HepG2 (cell line): ENCODE results near the gene SELPLG. TPM values are rescaled to one million over a fixed set of nuclear protein-coding genes. Genes with fewer than 3 reads are reported as not detected.
A peak's percentile ranks its signal among the peaks of the same experiment; 100 is the strongest.

Source experiments
- DMAP1 ChIP-seq: IDR thresholded peaks from 2 replicates; pipeline ENCODE4 v1.6.1; 2016
- ESRRA ChIP-seq: sonication (generic); formaldehyde crosslinking; IDR thresholded peaks from 2 replicates; pipeline ENCODE4 v1.5.1; 2020; ENCODE audit warnings: mild to moderate bottlenecking, low read depth, missing genetic modification reagents
- KDM2A ChIP-seq: sonication (generic); formaldehyde crosslinking; IDR thresholded peaks from 2 replicates; pipeline ENCODE4 v1.4.0; 2020; ENCODE audit warnings: low read depth, missing genetic modification reagents, borderline replicate concordance
- NAIF1 ChIP-seq: sonication (generic); formaldehyde crosslinking; IDR thresholded peaks from 2 replicates; pipeline ENCODE4 v1.5.0; 2020; ENCODE audit warnings: mild to moderate bottlenecking, missing genetic modification reagents, borderline replicate concordance
- NCOA1 ChIP-seq: sonication (generic); formaldehyde crosslinking; IDR thresholded peaks from 2 replicates; pipeline ENCODE4 v1.9.0; 2021; ENCODE audit warnings: missing genetic modification reagents
- PCBP1 ChIP-seq: fragments of 200-400 bp; formaldehyde crosslinking; IDR thresholded peaks from 2 replicates; pipeline ENCODE4 v1.6.1; 2017; ENCODE audit warnings: mild to moderate bottlenecking, low read depth, low read length, borderline replicate concordance
- POLR2A ChIP-seq, 2 experiments: IDR thresholded peaks; 2 replicates each; pipeline ENCODE4 v1.6.1; 2011; ENCODE audit warnings: low read depth in 2 of 2, low read length in 2 of 2, mild to moderate bottlenecking in 1 of 2, moderate library complexity in 1 of 2; ENCODE audit not compliant: insufficient read depth in 1 of 2
- PTBP1 ChIP-seq: fragments of 200-400 bp; formaldehyde crosslinking; IDR thresholded peaks from 2 replicates; pipeline ENCODE4 v1.6.1; 2018; ENCODE audit warnings: low read length, low read depth; ENCODE audit not compliant: poor library complexity, severe bottlenecking
- RBAK ChIP-seq: sonication (generic); formaldehyde crosslinking; IDR thresholded peaks from 2 replicates; pipeline ENCODE4 v1.5.1; 2020; ENCODE audit warnings: mild to moderate bottlenecking, missing genetic modification reagents
- RXRB ChIP-seq: IDR thresholded peaks from 2 replicates; pipeline ENCODE4 v1.6.1; 2016; ENCODE audit warnings: borderline replicate concordance, missing genetic modification reagents, missing compliant biosample characterization
- SCMH1 ChIP-seq: sonication (generic); formaldehyde crosslinking; IDR thresholded peaks from 2 replicates; pipeline ENCODE4 v1.9.0; 2021; ENCODE audit warnings: missing genetic modification reagents, mild to moderate bottlenecking, borderline replicate concordance
- SIX4 ChIP-seq: sonication (generic); formaldehyde crosslinking; IDR thresholded peaks from 2 replicates; pipeline ENCODE4 v1.4.0; 2020; ENCODE audit warnings: missing genetic modification reagents
- SMAD9 ChIP-seq: sonication (generic); formaldehyde crosslinking; IDR thresholded peaks from 2 replicates; pipeline ENCODE4 v1.5.1; 2020; ENCODE audit warnings: mild to moderate bottlenecking, missing genetic modification reagents
- SP140L ChIP-seq: sonication (generic); formaldehyde crosslinking; IDR thresholded peaks from 2 replicates; pipeline ENCODE4 v1.4.0; 2020; ENCODE audit warnings: missing genetic modification reagents, borderline replicate concordance
- SSRP1 ChIP-seq: IDR thresholded peaks from 2 replicates; pipeline ENCODE4 v1.6.1; 2016; ENCODE audit warnings: control low read depth
- TCF12 ChIP-seq, 2 experiments: fragments of 450-650 bp in 1 of 2; sonication (generic) in 1 of 2; formaldehyde crosslinking in 1 of 2; IDR thresholded peaks; 2 replicates each; pipeline versions ENCODE4 v1.6.1 to v1.8.0; 2017 to 2022; ENCODE audit warnings: antibody characterized with exemption in 1 of 2, mild to moderate bottlenecking in 1 of 2, missing genetic modification reagents in 1 of 2, moderate library complexity in 1 of 2
- ZEB1 ChIP-seq: IDR thresholded peaks from 2 replicates; pipeline ENCODE4 v1.6.1; 2012; ENCODE audit warnings: mild to moderate bottlenecking, low read depth, inconsistent platforms; ENCODE audit not compliant: insufficient replicate concordance
- ZNF326 ChIP-seq: sonication (generic); formaldehyde crosslinking; IDR thresholded peaks from 2 replicates; pipeline ENCODE4 v1.4.0; 2020; ENCODE audit warnings: missing genetic modification reagents, borderline replicate concordance
- ZNF570 ChIP-seq: sonication (generic); formaldehyde crosslinking; IDR thresholded peaks from 2 replicates; pipeline ENCODE4 v1.4.0; 2020; ENCODE audit warnings: mild to moderate bottlenecking, missing genetic modification reagents, borderline replicate concordance
- ZNF629 ChIP-seq: sonication (generic); formaldehyde crosslinking; conservative IDR thresholded peaks from 2 replicates; pipeline ENCODE4 v1.5.0; 2020; ENCODE audit warnings: missing genetic modification reagents
- ZNF644 ChIP-seq: IDR thresholded peaks from 2 replicates; pipeline ENCODE4 v1.6.1; 2016; ENCODE audit warnings: low read depth
- ZNF776 ChIP-seq: sonication (generic); formaldehyde crosslinking; IDR thresholded peaks from 2 replicates; pipeline ENCODE4 v1.4.0; 2020; ENCODE audit warnings: mild to moderate bottlenecking, missing genetic modification reagents
- ZSCAN22 ChIP-seq: sonication (generic); formaldehyde crosslinking; IDR thresholded peaks from 2 replicates; pipeline ENCODE4 v1.4.0; 2020; ENCODE audit warnings: mild to moderate bottlenecking, missing genetic modification reagents
- polyA plus RNA-seq, 8 experiments: library from polyadenylated mRNA; depleted of rRNA in 3 of 8; stranded (reverse) in 7 of 8; unstranded in 1 of 8; fragments of >200 nt; fragmentation: Illumina TruSeq in 4 of 8; extraction: Trizol in 4 of 8; gene quantifications; 2 replicates each; pipeline versions ENCODE4 v1.2.1 to v1.2.3, GENCODE V29; 2011 to 2016; ENCODE audit warnings: low read depth in 4 of 8, missing spikeins in 1 of 8, mixed read lengths in 1 of 8; ENCODE audit not compliant: insufficient read depth in 1 of 8
- total RNA-seq, 5 experiments: library from RNA; depleted of rRNA; stranded (reverse); fragments of >200 nt; fragmentation: Illumina TruSeq; extraction: Trizol; gene quantifications; 2 replicates each; pipeline ENCODE4 v1.2.3, GENCODE V29; 2016; ENCODE audit warnings: low read depth in 1 of 5
- TF ChIP-seq, protein P1 (sequence below): sonication (generic); formaldehyde crosslinking; IDR thresholded peaks from 2 replicates; pipeline ENCODE4 v1.8.1; 2022; ENCODE audit warnings: mild to moderate bottlenecking, missing genetic modification reagents
- TF ChIP-seq, protein P2 (sequence below): sonication (generic); formaldehyde crosslinking; conservative IDR thresholded peaks from 2 replicates; pipeline ENCODE4 v1.8.0; 2022; ENCODE audit warnings: low read depth, missing genetic modification reagents
- TF ChIP-seq, protein P3 (sequence below): sonication (generic); formaldehyde crosslinking; IDR thresholded peaks from 2 replicates; pipeline ENCODE4 v1.8.1; 2023; ENCODE audit warnings: mild to moderate bottlenecking, moderate library complexity, missing genetic modification reagents
- TF ChIP-seq, protein P4 (sequence below): sonication (generic); formaldehyde crosslinking; conservative IDR thresholded peaks from 2 replicates; pipeline ENCODE4 v1.8.0; 2022; ENCODE audit warnings: missing genetic modification reagents

Gene SELPLG
- total and polyA plus RNA-seq, 2 of the 13 experiments (the other 11 are each of a cell fraction or from before 2014, with no cell fraction given), result 0.12 TPM; not detected in 1

DNA sequence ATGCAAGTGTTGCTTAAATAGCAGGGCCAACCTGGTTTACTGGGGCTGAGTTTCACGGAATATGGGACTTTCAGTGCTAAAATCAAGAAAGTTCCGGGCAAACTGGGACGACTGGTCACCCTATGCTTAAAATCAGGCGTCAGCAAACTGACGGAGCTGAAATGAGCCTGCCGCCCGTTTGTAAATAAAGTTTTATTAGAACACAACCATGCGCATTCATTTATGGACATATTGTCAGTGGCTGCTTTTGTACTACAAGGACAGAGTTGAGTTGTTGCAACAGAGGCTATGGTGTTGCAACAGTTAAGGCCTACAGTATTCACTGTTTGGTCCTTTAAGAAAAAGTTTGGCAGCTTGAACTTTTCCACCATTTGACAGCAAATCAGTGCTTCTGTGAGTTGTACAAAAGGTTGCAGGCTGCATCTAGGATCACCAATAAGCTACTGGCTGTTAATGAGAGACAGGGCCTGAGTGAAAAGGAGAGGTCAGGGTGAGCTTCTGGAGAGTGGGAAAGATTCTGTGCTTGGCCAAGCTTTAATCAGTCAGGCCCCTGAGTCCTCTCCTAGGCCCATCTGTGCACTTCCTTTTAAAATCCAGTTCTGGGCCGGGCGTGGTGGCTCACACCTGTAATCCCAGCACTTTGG is 13.3 kb downstream of the SELPLG start (continued):
- no peak for TF ChIP-seq PTBP1
- TF ChIP-seq RBAK (CRISPR knock-in tag), result no peak
- no peak for TF ChIP-seq SCMH1 (CRISPR knock-in tag)
- no peak; the same call in 1 of the 2 replicates for TF ChIP-seq ZNF644
- TF ChIP-seq, protein P1, sequence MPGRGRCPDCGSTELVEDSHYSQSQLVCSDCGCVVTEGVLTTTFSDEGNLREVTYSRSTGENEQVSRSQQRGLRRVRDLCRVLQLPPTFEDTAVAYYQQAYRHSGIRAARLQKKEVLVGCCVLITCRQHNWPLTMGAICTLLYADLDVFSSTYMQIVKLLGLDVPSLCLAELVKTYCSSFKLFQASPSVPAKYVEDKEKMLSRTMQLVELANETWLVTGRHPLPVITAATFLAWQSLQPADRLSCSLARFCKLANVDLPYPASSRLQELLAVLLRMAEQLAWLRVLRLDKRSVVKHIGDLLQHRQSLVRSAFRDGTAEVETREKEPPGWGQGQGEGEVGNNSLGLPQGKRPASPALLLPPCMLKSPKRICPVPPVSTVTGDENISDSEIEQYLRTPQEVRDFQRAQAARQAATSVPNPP, result no peak
- no peak for TF ChIP-seq ZNF629 (CRISPR knock-in tag)
- no peak for TF ChIP-seq ZEB1
- TF ChIP-seq, protein P2, sequence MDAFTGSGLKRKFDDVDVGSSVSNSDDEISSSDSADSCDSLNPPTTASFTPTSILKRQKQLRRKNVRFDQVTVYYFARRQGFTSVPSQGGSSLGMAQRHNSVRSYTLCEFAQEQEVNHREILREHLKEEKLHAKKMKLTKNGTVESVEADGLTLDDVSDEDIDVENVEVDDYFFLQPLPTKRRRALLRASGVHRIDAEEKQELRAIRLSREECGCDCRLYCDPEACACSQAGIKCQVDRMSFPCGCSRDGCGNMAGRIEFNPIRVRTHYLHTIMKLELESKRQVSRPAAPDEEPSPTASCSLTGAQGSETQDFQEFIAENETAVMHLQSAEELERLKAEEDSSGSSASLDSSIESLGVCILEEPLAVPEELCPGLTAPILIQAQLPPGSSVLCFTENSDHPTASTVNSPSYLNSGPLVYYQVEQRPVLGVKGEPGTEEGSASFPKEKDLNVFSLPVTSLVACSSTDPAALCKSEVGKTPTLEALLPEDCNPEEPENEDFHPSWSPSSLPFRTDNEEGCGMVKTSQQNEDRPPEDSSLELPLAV (CRISPR knock-in tag), result no peak
- no peak for TF ChIP-seq ZNF570 (CRISPR knock-in tag)
- no peak; the same call in 1 of the 2 replicates for TF ChIP-seq KDM2A (CRISPR knock-in tag)
- no peak for TF ChIP-seq ZSCAN22 (CRISPR knock-in tag)
- TF ChIP-seq RXRB, result no peak; the same call in 1 of the 2 replicates
- no peak for TF ChIP-seq ESRRA (CRISPR knock-in tag)
- no peak for TF ChIP-seq SMAD9 (CRISPR knock-in tag)
- TF ChIP-seq DMAP1 (CRISPR knock-in tag), result no peak; the same call in 1 of the 2 replicates
- TF ChIP-seq SIX4 (CRISPR knock-in tag), result 0 out of 2 replicates have a peak, but pooled peaks have one; percentile 12
- no peak for TF ChIP-seq SP140L (CRISPR knock-in tag)
- no peak for TF ChIP-seq POLR2A (IDR thresholded peaks at IDR 0.05; ENCODE audit: insufficient read depth in 1 of 2, low read depth in 2 of 2, low read length in 2 of 2)
- no peak for TF ChIP-seq NCOA1 (CRISPR knock-in tag)
- no peak for TF ChIP-seq SSRP1
- TF ChIP-seq, protein P3, sequence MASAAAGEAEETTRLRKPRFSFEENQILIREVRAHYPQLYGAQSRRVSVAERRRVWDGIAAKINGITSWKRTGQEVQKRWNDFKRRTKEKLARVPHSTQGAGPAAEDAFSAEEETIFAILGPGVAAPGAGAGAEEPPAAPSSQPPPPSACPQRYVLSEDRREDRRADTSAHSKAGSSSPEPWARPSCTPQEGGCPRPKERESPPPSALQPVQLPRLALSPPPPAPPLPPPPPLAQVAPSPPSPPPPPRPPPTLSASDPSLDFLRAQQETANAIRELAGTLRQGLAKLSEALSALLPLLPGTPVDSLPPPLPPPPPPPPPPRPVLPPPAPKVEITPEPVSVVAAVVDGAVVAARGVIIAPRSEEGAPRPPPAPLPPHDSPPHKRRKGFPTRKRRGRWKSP (CRISPR knock-in tag), result no peak
- no peak for TF ChIP-seq NAIF1
- TF ChIP-seq ZNF326 (CRISPR knock-in tag), result no peak
- TF ChIP-seq, protein P4, sequence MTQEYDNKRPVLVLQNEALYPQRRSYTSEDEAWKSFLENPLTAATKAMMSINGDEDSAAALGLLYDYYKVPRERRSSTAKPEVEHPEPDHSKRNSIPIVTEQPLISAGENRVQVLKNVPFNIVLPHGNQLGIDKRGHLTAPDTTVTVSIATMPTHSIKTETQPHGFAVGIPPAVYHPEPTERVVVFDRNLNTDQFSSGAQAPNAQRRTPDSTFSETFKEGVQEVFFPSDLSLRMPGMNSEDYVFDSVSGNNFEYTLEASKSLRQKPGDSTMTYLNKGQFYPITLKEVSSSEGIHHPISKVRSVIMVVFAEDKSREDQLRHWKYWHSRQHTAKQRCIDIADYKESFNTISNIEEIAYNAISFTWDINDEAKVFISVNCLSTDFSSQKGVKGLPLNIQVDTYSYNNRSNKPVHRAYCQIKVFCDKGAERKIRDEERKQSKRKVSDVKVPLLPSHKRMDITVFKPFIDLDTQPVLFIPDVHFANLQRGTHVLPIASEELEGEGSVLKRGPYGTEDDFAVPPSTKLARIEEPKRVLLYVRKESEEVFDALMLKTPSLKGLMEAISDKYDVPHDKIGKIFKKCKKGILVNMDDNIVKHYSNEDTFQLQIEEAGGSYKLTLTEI (CRISPR knock-in tag), result no peak
- TF ChIP-seq TCF12 (IDR thresholded peaks at IDR 0.05), result no peak
- no peak for TF ChIP-seq TCF12 (CRISPR knock-in tag; IDR thresholded peaks at IDR 0.05)
- no peak for TF ChIP-seq PCBP1
- TF ChIP-seq ZNF776 (CRISPR knock-in tag), result no peak
